K562 (cell line): ENCODE data around the gene TMEM108. TPM values are rescaled to one million over a fixed set of nuclear protein-coding genes. Genes with fewer than 3 reads are reported as not detected.

ENCODE experiments used
- ATAC-seq: fragments of 200-7000 bp; cut with Tn5 transposase; 3 replicates; pipeline ENCODE4 v1.9.1; 2020; ENCODE audit warnings: moderate library complexity
- BruUV-seq: library from RNA; stranded (reverse); fragments of 400-500 nt; replicated peaks from 2 replicates; lab custom pipeline; 2021; lab: Mats Ljungman, UMichigan
- CTCF ChIA-PET: fragments of 300-600 bp; formaldehyde crosslinking; extraction: SDS; loops from one replicate; lab custom pipeline; 2021; ENCODE audit warnings: low intra/inter-chr PET ratio; lab: Yijun Ruan, JAX
- POLR2A ChIA-PET: fragments of 300-600, 350-650 bp; sonication (Branson Sonifier 250); formaldehyde crosslinking; extraction: SDS; loops from one replicate; lab custom pipeline; 2021; ENCODE audit warnings: antibody characterized with exemption, inconsistent platforms; lab: Yijun Ruan, JAX
- DNase-seq, 4 experiments: peaks; one replicate each; pipeline versions ENCODE4 v3.0.0 to v3.0.0-alpha.2; 2011 to 2018; ENCODE audit warnings: low spot score in 3 of 4, mixed read lengths in 3 of 4; ENCODE audit errors: extremely low read depth in 1 of 4
- FAIRE-seq: peaks from 2 replicates; lab custom pipeline; 2011; peaks lifted over from hg19 to GRCh38; lab: Jason Lieb, UNC
- H2AFZ ChIP-seq: 2 replicates; pipeline ENCODE4 v1.6.0; 2011; ENCODE audit warnings: low read depth, low read length, control low read depth, inconsistent platforms
- H3K27ac ChIP-seq: fragments of 200-600 bp; 3 replicates; pipeline ENCODE4 v1.8.0; 2011; ENCODE audit warnings: low read depth, mild to moderate bottlenecking, control low read depth, inconsistent platforms, low read length, moderate library complexity, mixed read lengths; ENCODE audit errors: extremely low read depth
- H3K27me3 ChIP-seq, 2 experiments: fragments of 300-600 bp in 1 of 2; 2 replicates in 1 of 2; 3 replicates in 1 of 2; pipeline versions ENCODE4 v1.6.0 to v1.8.0; 2011; ENCODE audit warnings: inconsistent platforms in 2 of 2, low read length in 2 of 2, mild to moderate bottlenecking in 1 of 2, mixed read lengths in 1 of 2, moderate library complexity in 1 of 2; ENCODE audit not compliant: control insufficient read depth in 2 of 2, insufficient read depth in 2 of 2
- H3K36me3 ChIP-seq: fragments of 300-600 bp; 3 replicates; pipeline ENCODE4 v1.8.0; 2011; ENCODE audit warnings: mild to moderate bottlenecking, low read length, inconsistent platforms; ENCODE audit not compliant: control insufficient read depth, insufficient read depth
- H3K4me1 ChIP-seq, 2 experiments: fragments of 200-600 bp in 1 of 2; replicated peaks in 1 of 2; 2 replicates in 1 of 2; 3 replicates in 1 of 2; pipeline versions ENCODE4 v1.5.1 to v1.8.0; 2011; ENCODE audit warnings: inconsistent platforms in 2 of 2, low read length in 2 of 2, mild to moderate bottlenecking in 1 of 2, mixed read lengths in 1 of 2, moderate library complexity in 1 of 2; ENCODE audit not compliant: control insufficient read depth in 2 of 2, insufficient read depth in 2 of 2
- H3K4me2 ChIP-seq: 2 replicates; pipeline ENCODE4 v1.6.1; 2011; ENCODE audit warnings: low read length, control low read depth, inconsistent platforms, mixed read lengths; ENCODE audit not compliant: insufficient read depth
- H3K4me3 ChIP-seq: fragments of 200-600 bp; sonication (generic), shearing (Covaris generic); 2 replicates; pipeline ENCODE4 v1.5.1; 2016; ENCODE audit warnings: control low read depth, inconsistent platforms
- H3K79me2 ChIP-seq: fragments of 200-600 bp; 3 replicates; pipeline ENCODE4 v1.8.0; 2011; ENCODE audit warnings: low read length, inconsistent platforms; ENCODE audit not compliant: control insufficient read depth, insufficient read depth
- H3K9ac ChIP-seq, 2 experiments: 2 replicates each; pipeline versions ENCODE4 v1.6.0 to v1.6.1; 2011; ENCODE audit warnings: low read depth in 2 of 2, low read length in 2 of 2, control low read depth in 1 of 2, inconsistent platforms in 1 of 2, mild to moderate bottlenecking in 1 of 2, mixed read lengths in 1 of 2; ENCODE audit not compliant: insufficient read depth in 1 of 2
- H3K9me1 ChIP-seq: one replicate; pipeline ENCODE4 v1.6.0; 2011; ENCODE audit warnings: inconsistent platforms, mild to moderate bottlenecking, low read length, moderate library complexity; ENCODE audit not compliant: control insufficient read depth, insufficient read depth
- H3K9me3 ChIP-seq: replicated peaks from 2 replicates; pipeline ENCODE4 v1.5.1; 2011; ENCODE audit warnings: low read depth, low read length, inconsistent platforms; ENCODE audit not compliant: control insufficient read depth, insufficient read depth
- H4K20me1 ChIP-seq: replicated peaks from 2 replicates; pipeline ENCODE4 v1.6.1; 2011; ENCODE audit warnings: low read length, inconsistent platforms, mixed read lengths; ENCODE audit not compliant: control insufficient read depth, insufficient read depth
- CC2D1A ChIP-seq: fragments of 450-650 bp; IDR thresholded peaks from 2 replicates; pipeline ENCODE4 v1.6.1; 2017; ENCODE audit warnings: mild to moderate bottlenecking
- CCAR2 ChIP-seq: fragments of 200-400 bp; formaldehyde crosslinking; IDR thresholded peaks from 2 replicates; pipeline ENCODE4 v1.6.1; 2017; ENCODE audit warnings: mild to moderate bottlenecking, low read depth, low read length
- DACH1 ChIP-seq: fragments of 450-650 bp; IDR thresholded peaks from 2 replicates; pipeline ENCODE4 v1.6.1; 2018; ENCODE audit not compliant: partially characterized antibody
- KLF16 ChIP-seq: IDR thresholded peaks from 2 replicates; pipeline ENCODE4 v1.6.1; 2016; ENCODE audit warnings: antibody characterized with exemption
- NCOA2 ChIP-seq, 2 experiments: fragments of 450-650 bp; IDR thresholded peaks; 2 replicates each; pipeline ENCODE4 v1.6.1; 2018; ENCODE audit warnings: mild to moderate bottlenecking in 2 of 2, moderate library complexity in 1 of 2; ENCODE audit not compliant: partially characterized antibody in 2 of 2
- PKNOX1 ChIP-seq: fragments of 450-650 bp; IDR thresholded peaks from 2 replicates; pipeline ENCODE4 v1.6.1; 2016
- SMARCE1 ChIP-seq: fragments of 450-650 bp; IDR thresholded peaks from 2 replicates; pipeline ENCODE4 v1.7.1; 2016; ENCODE audit warnings: mild to moderate bottlenecking
- SPI1 ChIP-seq: IDR thresholded peaks from 2 replicates; pipeline ENCODE4 v1.6.1; 2011; ENCODE audit warnings: low read depth, low read length, control low read depth, borderline replicate concordance
- WGBS: fragments of 100-300 bp; shearing (Covaris generic); methylation state at CpG from one replicate; pipeline ENCODE4 v1.1.6; 2016; ENCODE audit warnings: low coverage, mixed read lengths; ENCODE audit not compliant: insufficient coverage; ENCODE audit errors: missing lambda C conversion rate; 5-methylcytosine and 5-hydroxymethylcytosine counted together
- in situ Hi-C: fragments of 300-500 bp; cut with MboI; formaldehyde crosslinking; loops from 4 replicates; pipeline ENCODE4 v1.15.0; 2018; ENCODE audit warnings: inconsistent platforms, mixed read lengths
- intact Hi-C: fragments of 100-400 bp; cut with micrococcal nuclease; formaldehyde crosslinking; loops from 2 replicates; pipeline ENCODE4 v1.14.2; 2022
- polyA plus RNA-seq, 8 experiments: library from polyadenylated mRNA; depleted of rRNA in 4 of 8; stranded (reverse) in 5 of 8; unstranded in 3 of 8; fragments of >200 nt; fragmentation: Nextera tagmentation in 2 of 8; fragmentation: Illumina TruSeq in 1 of 8; extraction: Ambion mirVana in 2 of 8; extraction: Trizol in 1 of 8; gene quantifications; 2 replicates each; pipeline versions ENCODE4 v1.2.1 to v1.2.3, GENCODE V29; 2011 to 2014; ENCODE audit warnings: inconsistent platforms in 1 of 8, missing spikeins in 1 of 8
- total RNA-seq, 7 experiments: library from RNA; depleted of rRNA in 6 of 7; stranded (reverse); fragments of >200 nt in 6 of 7; fragmentation: Illumina TruSeq in 2 of 7; extraction: Trizol in 2 of 7; gene quantifications; 2 replicates each; pipeline versions ENCODE4 v1.2.1 to v1.2.3, GENCODE V29; 2011 to 2021; ENCODE audit warnings: low replicate concordance in 1 of 7
- TF ChIP-seq, protein P1 (sequence below): sonication (generic); formaldehyde crosslinking; IDR thresholded peaks from 2 replicates; pipeline ENCODE4 v1.8.0; 2023; ENCODE audit warnings: missing genetic modification reagents, mild to moderate bottlenecking, borderline replicate concordance
- TF ChIP-seq, protein P2 (sequence below): fragments of 450-650 bp; IDR thresholded peaks from 2 replicates; pipeline ENCODE4 v1.6.1; 2016; ENCODE audit warnings: missing biosample characterization, missing genetic modification characterization
- TF ChIP-seq, protein P3 (sequence below): sonication (generic); formaldehyde crosslinking; IDR thresholded peaks from 2 replicates; pipeline ENCODE4 v1.8.1; 2022; ENCODE audit warnings: missing genetic modification reagents

Gene TMEM108
- total and polyA plus RNA-seq, 9 of the 15 experiments (the other 6 are each of a cell fraction or from before 2014, with no cell fraction given) = 0.65 to 11.1 (median 3.4) TPM

DNA sequence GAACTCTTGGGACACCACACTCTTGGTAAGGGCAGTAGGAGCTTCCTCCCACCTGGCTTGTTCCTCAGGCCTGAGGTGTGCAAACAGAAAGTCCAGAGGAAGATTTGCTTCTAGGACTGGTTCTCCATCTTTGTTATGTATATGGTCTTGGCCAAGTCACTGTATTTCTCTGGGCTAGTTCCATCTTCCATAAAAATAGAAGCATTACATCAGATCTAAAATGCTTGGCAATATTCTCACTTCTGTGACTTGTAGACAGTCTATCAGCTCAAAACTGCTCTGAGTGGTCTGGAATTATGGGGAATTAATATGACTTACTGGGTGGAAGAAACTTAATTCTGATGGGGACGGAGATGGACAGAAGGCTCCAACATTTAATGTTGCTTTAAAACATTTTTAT lies 55.2 kb downstream of the TMEM108 start:
- no TSS peak for BruUV-seq
- H3K79me2 ChIP-seq = no peaks in the 10 kb centered on the region
- CTCF ChIA-PET = no interaction called here
- POLR2A ChIA-PET = interaction anchor here (1.5 kb wide), 1 partner anchor 10 kb away, joined by 4 read pairs; no protein-coding TSS in a partner anchor
- in situ Hi-C loops (no loop called here), intact Hi-C loops (no loop called here)
- no peak overlapping the region for H2AFZ ChIP-seq
- H3K4me1 ChIP-seq = no peaks in the 10 kb centered on the region; a peak in 1 of 5 replicates
- no peaks in the 10 kb centered on the region for H3K9me1 ChIP-seq
- 20% methylated on average over 1 of the region's 1 CpG for WGBS
- no peak overlapping the region for H3K9ac ChIP-seq
- no peaks in the 10 kb centered on the region for H3K36me3 ChIP-seq
- no peak overlapping the region for H3K27ac ChIP-seq
- H4K20me1 ChIP-seq = no peaks in the 10 kb centered on the region
- no peaks in the 10 kb centered on the region for H3K9me3 ChIP-seq
- FAIRE-seq (no peak), DNase-seq (no peak), ATAC-seq (no peak)
- no peaks in the 10 kb centered on the region for H3K27me3 ChIP-seq
- H3K4me2 ChIP-seq = no peak overlapping the region
- no peak overlapping the region for H3K4me3 ChIP-seq
- TF ChIP-seq CCAR2 (no peak), DACH1 (no peak), KLF16 (no peak), NCOA2 (IDR thresholded peaks at IDR 0.05; ENCODE audit: partially characterized antibody in 2 of 2) (no peak), SMARCE1 (no peak), PKNOX1 (no peak), SPI1 (no peak), CC2D1A (no peak)
- TF ChIP-seq, protein P1, sequence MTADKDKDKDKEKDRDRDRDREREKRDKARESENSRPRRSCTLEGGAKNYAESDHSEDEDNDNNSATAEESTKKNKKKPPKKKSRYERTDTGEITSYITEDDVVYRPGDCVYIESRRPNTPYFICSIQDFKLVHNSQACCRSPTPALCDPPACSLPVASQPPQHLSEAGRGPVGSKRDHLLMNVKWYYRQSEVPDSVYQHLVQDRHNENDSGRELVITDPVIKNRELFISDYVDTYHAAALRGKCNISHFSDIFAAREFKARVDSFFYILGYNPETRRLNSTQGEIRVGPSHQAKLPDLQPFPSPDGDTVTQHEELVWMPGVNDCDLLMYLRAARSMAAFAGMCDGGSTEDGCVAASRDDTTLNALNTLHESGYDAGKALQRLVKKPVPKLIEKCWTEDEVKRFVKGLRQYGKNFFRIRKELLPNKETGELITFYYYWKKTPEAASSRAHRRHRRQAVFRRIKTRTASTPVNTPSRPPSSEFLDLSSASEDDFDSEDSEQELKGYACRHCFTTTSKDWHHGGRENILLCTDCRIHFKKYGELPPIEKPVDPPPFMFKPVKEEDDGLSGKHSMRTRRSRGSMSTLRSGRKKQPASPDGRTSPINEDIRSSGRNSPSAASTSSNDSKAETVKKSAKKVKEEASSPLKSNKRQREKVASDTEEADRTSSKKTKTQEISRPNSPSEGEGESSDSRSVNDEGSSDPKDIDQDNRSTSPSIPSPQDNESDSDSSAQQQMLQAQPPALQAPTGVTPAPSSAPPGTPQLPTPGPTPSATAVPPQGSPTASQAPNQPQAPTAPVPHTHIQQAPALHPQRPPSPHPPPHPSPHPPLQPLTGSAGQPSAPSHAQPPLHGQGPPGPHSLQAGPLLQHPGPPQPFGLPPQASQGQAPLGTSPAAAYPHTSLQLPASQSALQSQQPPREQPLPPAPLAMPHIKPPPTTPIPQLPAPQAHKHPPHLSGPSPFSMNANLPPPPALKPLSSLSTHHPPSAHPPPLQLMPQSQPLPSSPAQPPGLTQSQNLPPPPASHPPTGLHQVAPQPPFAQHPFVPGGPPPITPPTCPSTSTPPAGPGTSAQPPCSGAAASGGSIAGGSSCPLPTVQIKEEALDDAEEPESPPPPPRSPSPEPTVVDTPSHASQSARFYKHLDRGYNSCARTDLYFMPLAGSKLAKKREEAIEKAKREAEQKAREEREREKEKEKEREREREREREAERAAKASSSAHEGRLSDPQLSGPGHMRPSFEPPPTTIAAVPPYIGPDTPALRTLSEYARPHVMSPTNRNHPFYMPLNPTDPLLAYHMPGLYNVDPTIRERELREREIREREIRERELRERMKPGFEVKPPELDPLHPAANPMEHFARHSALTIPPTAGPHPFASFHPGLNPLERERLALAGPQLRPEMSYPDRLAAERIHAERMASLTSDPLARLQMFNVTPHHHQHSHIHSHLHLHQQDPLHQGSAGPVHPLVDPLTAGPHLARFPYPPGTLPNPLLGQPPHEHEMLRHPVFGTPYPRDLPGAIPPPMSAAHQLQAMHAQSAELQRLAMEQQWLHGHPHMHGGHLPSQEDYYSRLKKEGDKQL = no peak
- TF ChIP-seq, protein P2, sequence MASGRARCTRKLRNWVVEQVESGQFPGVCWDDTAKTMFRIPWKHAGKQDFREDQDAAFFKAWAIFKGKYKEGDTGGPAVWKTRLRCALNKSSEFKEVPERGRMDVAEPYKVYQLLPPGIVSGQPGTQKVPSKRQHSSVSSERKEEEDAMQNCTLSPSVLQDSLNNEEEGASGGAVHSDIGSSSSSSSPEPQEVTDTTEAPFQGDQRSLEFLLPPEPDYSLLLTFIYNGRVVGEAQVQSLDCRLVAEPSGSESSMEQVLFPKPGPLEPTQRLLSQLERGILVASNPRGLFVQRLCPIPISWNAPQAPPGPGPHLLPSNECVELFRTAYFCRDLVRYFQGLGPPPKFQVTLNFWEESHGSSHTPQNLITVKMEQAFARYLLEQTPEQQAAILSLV (tag) = no peak
- TF ChIP-seq, protein P3, sequence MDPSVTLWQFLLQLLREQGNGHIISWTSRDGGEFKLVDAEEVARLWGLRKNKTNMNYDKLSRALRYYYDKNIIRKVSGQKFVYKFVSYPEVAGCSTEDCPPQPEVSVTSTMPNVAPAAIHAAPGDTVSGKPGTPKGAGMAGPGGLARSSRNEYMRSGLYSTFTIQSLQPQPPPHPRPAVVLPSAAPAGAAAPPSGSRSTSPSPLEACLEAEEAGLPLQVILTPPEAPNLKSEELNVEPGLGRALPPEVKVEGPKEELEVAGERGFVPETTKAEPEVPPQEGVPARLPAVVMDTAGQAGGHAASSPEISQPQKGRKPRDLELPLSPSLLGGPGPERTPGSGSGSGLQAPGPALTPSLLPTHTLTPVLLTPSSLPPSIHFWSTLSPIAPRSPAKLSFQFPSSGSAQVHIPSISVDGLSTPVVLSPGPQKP = no peak
